ENCODE measurements around the gene CRACR2A. TPM values are rescaled to one million over a fixed set of nuclear protein-coding genes. Genes with fewer than 3 reads are reported as not detected.

The CRACR2A gene
- polyA plus RNA-seq, 1 donor from 2014 or later, result 2.1 TPM

GRCh38 chr12:3595721-3596120 lies 157.2 kb downstream of the CRACR2A start:
- H3K36me3 ChIP-seq (ENCODE audit: insufficient read depth, low read length), result no peaks in the 10 kb centered on the region
- H3K4me2 ChIP-seq (ENCODE audit: low read length), result no peak overlapping the region
- TF ChIP-seq CTCF (IDR thresholded peaks at IDR 0.05; ENCODE audit: poor library complexity, severe bottlenecking) (no peak), EP300 (conservative IDR thresholded peaks at IDR 0.05; ENCODE audit: poor library complexity, severe bottlenecking) (no peak), EZH2 (IDR thresholded peaks at IDR 0.05; ENCODE audit: borderline replicate concordance, insufficient read depth, low read length, poor library complexity, severe bottlenecking) (no peak), SMC3 (conservative IDR thresholded peaks at IDR 0.05; ENCODE audit: poor library complexity) (no peak), REST (IDR thresholded peaks at IDR 0.05; ENCODE audit: borderline replicate concordance) (no peak), POLR2AphosphoS5 (IDR thresholded peaks at IDR 0.05) (no peak), TAF1 (IDR thresholded peaks at IDR 0.05; ENCODE audit: low read depth) (no peak), MXI1 (conservative IDR thresholded peaks at IDR 0.05; ENCODE audit: poor library complexity, severe bottlenecking) (no peak), RAD21 (conservative IDR thresholded peaks at IDR 0.05) (no peak)
- no peaks in the 10 kb centered on the region for H3F3A ChIP-seq (ENCODE audit: insufficient read depth, low read length, poor library complexity, severe bottlenecking)
- H3K79me2 ChIP-seq (replicated peaks; ENCODE audit: insufficient read depth, low read length), result no peaks in the 10 kb centered on the region
- H3K9ac ChIP-seq (ENCODE audit: low read length), result peak overlapping the region; percentile 29
- H3K27me3 ChIP-seq (ENCODE audit: insufficient read depth, low read depth, low read length), result no peaks in the 10 kb centered on the region
- no peaks in the 10 kb centered on the region for H3K9me3 ChIP-seq (ENCODE audit: low read length)
- no peaks in the 10 kb centered on the region for H3K9me2 ChIP-seq (ENCODE audit: insufficient read depth, low read length)
- no peaks in the 10 kb centered on the region for H4K20me1 ChIP-seq (ENCODE audit: insufficient read depth)
- no peak overlapping the region for H2AFZ ChIP-seq (ENCODE audit: low read depth, low read length)
- peak overlapping the region; percentile 50 for H3K27ac ChIP-seq (ENCODE audit: low read length)
- no peak overlapping the region for H3K4me3 ChIP-seq (ENCODE audit: low read length)

- Histone ChIP-seq H3K79me2 (replicated peaks; ENCODE audit: insufficient read depth, low read length) (no peaks in the 10 kb centered on the region), H2AFZ (ENCODE audit: low read depth, low read length) (no peak overlapping the region), H3K4me2 (ENCODE audit: low read length) (no peak overlapping the region), H3K36me3 (ENCODE audit: insufficient read depth, low read length) (no peaks in the 10 kb centered on the region), H3K27ac (ENCODE audit: low read length) (peak overlapping the region; percentile 50), H3K4me3 (ENCODE audit: low read length) (no peak overlapping the region), H3K27me3 (ENCODE audit: insufficient read depth, low read depth, low read length) (no peaks in the 10 kb centered on the region), H3K9me3 (ENCODE audit: low read length) (no peaks in the 10 kb centered on the region), H3K9ac (ENCODE audit: low read length) (peak overlapping the region; percentile 17), H3K9me2 (ENCODE audit: insufficient read depth, low read length) (no peaks in the 10 kb centered on the region), H3F3A (ENCODE audit: insufficient read depth, low read length, poor library complexity, severe bottlenecking) (no peaks in the 10 kb centered on the region), H4K20me1 (ENCODE audit: insufficient read depth) (no peaks in the 10 kb centered on the region)
- TF ChIP-seq CTCF (IDR thresholded peaks at IDR 0.05; ENCODE audit: poor library complexity, severe bottlenecking) (no peak), MXI1 (conservative IDR thresholded peaks at IDR 0.05; ENCODE audit: poor library complexity, severe bottlenecking) (no peak), REST (IDR thresholded peaks at IDR 0.05; ENCODE audit: borderline replicate concordance) (no peak)
Measured at GRCh38 chr12:3594966-3595365, 157.9 kb downstream of the CRACR2A start.

Data from neural cell (in vitro differentiated cells).